Endothelial cell of umbilical vein (primary cell): ENCODE results near the gene SIRPA. TPM values are rescaled to one million over a fixed set of nuclear protein-coding genes. Genes with fewer than 3 reads are reported as not detected.

Source experiments
- BruUV-seq: library from RNA; stranded (reverse); fragments of 400-500 nt; replicated peaks from 2 replicates; lab custom pipeline; 2021; lab: Mats Ljungman, UMichigan
- CTCF ChIA-PET: fragments of 300-600, 350-600 bp; sonication (Branson Sonifier 250); formaldehyde crosslinking; loops from one replicate; lab custom pipeline; 2021; ENCODE audit warnings: antibody characterized with exemption, inconsistent platforms; lab: Charles Lee
- POLR2A ChIA-PET: fragments of 300-600, 350-600 bp; sonication (Branson Sonifier 250); formaldehyde crosslinking; loops from one replicate; lab custom pipeline; 2021; ENCODE audit warnings: antibody characterized with exemption, inconsistent platforms; lab: Charles Lee
- DNase-seq: peaks from one replicate; pipeline ENCODE4 v3.0.0-alpha.2; 2011; ENCODE audit warnings: low read depth, low spot score
- FAIRE-seq: peaks from 2 replicates; lab custom pipeline; 2011; peaks lifted over from hg19 to GRCh38; lab: Jason Lieb, UNC
- H2AFZ ChIP-seq: 2 replicates; pipeline ENCODE4 v1.6.0; 2012; ENCODE audit warnings: low read depth, low read length, control low read depth, inconsistent platforms
- H3K27ac ChIP-seq: 2 replicates; pipeline ENCODE4 v1.5.1; 2011; ENCODE audit warnings: low read depth, mild to moderate bottlenecking, control low read depth, low read length, moderate library complexity; ENCODE audit not compliant: insufficient read depth
- H3K27me3 ChIP-seq, 2 experiments: 2 replicates each; pipeline versions ENCODE4 v1.6.0 to v1.6.1; 2011; ENCODE audit warnings: low read length in 2 of 2, mixed read lengths in 1 of 2; ENCODE audit not compliant: control insufficient read depth in 2 of 2, insufficient read depth in 2 of 2
- H3K36me3 ChIP-seq, 2 experiments: 2 replicates in 1 of 2; 3 replicates in 1 of 2; pipeline ENCODE4 v1.5.1; 2011; ENCODE audit warnings: low read length in 2 of 2, mild to moderate bottlenecking in 1 of 2, moderate library complexity in 1 of 2; ENCODE audit not compliant: control insufficient read depth in 2 of 2, insufficient read depth in 2 of 2; ENCODE audit errors: extremely low read depth in 1 of 2
- H3K4me1 ChIP-seq: 3 replicates; pipeline ENCODE4 v1.5.1; 2011; ENCODE audit warnings: mild to moderate bottlenecking, low read length; ENCODE audit not compliant: control insufficient read depth, insufficient read depth; ENCODE audit errors: extremely low read depth
- H3K4me2 ChIP-seq: 2 replicates; pipeline ENCODE4 v1.6.1; 2011; ENCODE audit warnings: low read length, control low read depth, mixed read lengths; ENCODE audit not compliant: insufficient read depth
- H3K4me3 ChIP-seq, 3 experiments: fragments of 200-600 bp in 1 of 3; sonication (generic), shearing (Covaris generic) in 1 of 3; replicated peaks in 1 of 3; 2 replicates each; pipeline ENCODE4 v1.5.1; 2011 to 2016; ENCODE audit warnings: control low read depth in 3 of 3, low read length in 3 of 3, mild to moderate bottlenecking in 2 of 3, inconsistent platforms in 1 of 3, low read depth in 1 of 3, moderate library complexity in 1 of 3; ENCODE audit not compliant: insufficient read depth in 1 of 3
- H3K79me2 ChIP-seq: 2 replicates; pipeline ENCODE4 v1.6.0; 2012; ENCODE audit warnings: low read length, inconsistent platforms; ENCODE audit not compliant: control insufficient read depth, insufficient read depth
- H3K9ac ChIP-seq: replicated peaks from 2 replicates; pipeline ENCODE3; 2011; ENCODE audit warnings: low read length, control low read depth; ENCODE audit not compliant: insufficient read depth; ENCODE audit errors: extremely low read depth
- H3K9me1 ChIP-seq: replicated peaks from 3 replicates; pipeline ENCODE4 v1.6.0; 2011; ENCODE audit warnings: mild to moderate bottlenecking, low read length; ENCODE audit not compliant: control insufficient read depth, insufficient read depth; ENCODE audit errors: extremely low read depth
- H3K9me3 ChIP-seq: replicated peaks from 2 replicates; pipeline ENCODE4 v1.5.1; 2012; ENCODE audit warnings: low read length, inconsistent platforms; ENCODE audit not compliant: control insufficient read depth, insufficient read depth
- H4K20me1 ChIP-seq: replicated peaks from 2 replicates; pipeline ENCODE3; 2011; ENCODE audit warnings: mild to moderate bottlenecking, low read length; ENCODE audit not compliant: control insufficient read depth, insufficient read depth; ENCODE audit errors: extremely low read depth
- CTCF ChIP-seq, 2 donors: IDR thresholded peaks; 1 replicate in 1 of 2; 2 replicates in 1 of 2; pipeline ENCODE4 v1.5.1; 2011; ENCODE audit warnings: low read length in 2 of 2, mild to moderate bottlenecking in 2 of 2, moderate library complexity in 2 of 2, control low read depth in 1 of 2, inconsistent platforms in 1 of 2, low read depth in 1 of 2; ENCODE audit not compliant: insufficient read depth in 1 of 2; ENCODE audit errors: extremely low read depth in 1 of 2
- EZH2 ChIP-seq: IDR thresholded peaks from 2 replicates; pipeline ENCODE4 v1.6.1; 2012; ENCODE audit warnings: borderline replicate concordance, low read depth, mild to moderate bottlenecking, moderate library complexity, low read length, inconsistent platforms; ENCODE audit not compliant: severe bottlenecking
- FOS ChIP-seq: IDR thresholded peaks from 2 replicates; pipeline ENCODE4 v1.6.1; 2011; ENCODE audit warnings: mild to moderate bottlenecking, low read length, moderate library complexity, borderline replicate concordance; ENCODE audit not compliant: insufficient read depth
- GATA2 ChIP-seq: IDR thresholded peaks from 2 replicates; pipeline ENCODE4 v1.7.0; 2011; ENCODE audit warnings: low read depth, mild to moderate bottlenecking, moderate library complexity, mixed read lengths, low read length; ENCODE audit not compliant: insufficient read length, insufficient read depth
- JUN ChIP-seq: IDR thresholded peaks from 2 replicates; pipeline ENCODE4 v1.6.1; 2011; ENCODE audit warnings: borderline replicate concordance, low read depth; ENCODE audit not compliant: insufficient read length, insufficient read depth
- MAX ChIP-seq: IDR thresholded peaks from 2 replicates; pipeline ENCODE4 v1.6.1; 2011; ENCODE audit not compliant: insufficient read depth, insufficient read length
- MYC ChIP-seq: IDR thresholded peaks from one replicate; pipeline ENCODE4 v1.6.1; 2011; ENCODE audit warnings: mild to moderate bottlenecking, low read depth, low read length
- POLR2A ChIP-seq: IDR thresholded peaks from 2 replicates; pipeline ENCODE4 v1.6.1; 2012; ENCODE audit warnings: low read depth, mild to moderate bottlenecking, control low read depth, low read length
- POLR2AphosphoS5 ChIP-seq: IDR thresholded peaks from 2 replicates; pipeline ENCODE4 v1.6.1; 2012; ENCODE audit warnings: low read depth, mild to moderate bottlenecking, control low read depth, low read length, moderate library complexity; ENCODE audit not compliant: insufficient read depth
- dilution Hi-C: fragments of 300-500 bp; cut with MboI; formaldehyde crosslinking; loops from one replicate; pipeline ENCODE4 v1.15.0; 2019; ENCODE audit warnings: low sequenced_read_pairs; ENCODE audit not compliant: extremely low pct_ligation_motif_present
- intact Hi-C: fragments of 100-400 bp; cut with micrococcal nuclease; formaldehyde crosslinking; loops from one replicate; pipeline ENCODE4 v1.10.0; 2022
- polyA plus RNA-seq, 4 experiments: library from polyadenylated mRNA; depleted of rRNA in 3 of 4; stranded (reverse) in 3 of 4; unstranded in 1 of 4; fragments of >200 nt; gene quantifications; 2 replicates each; pipeline versions ENCODE4 v1.2.1 to v1.2.3, GENCODE V29; 2011 to 2012; ENCODE audit warnings: missing spikeins in 1 of 4
- total RNA-seq: library from RNA; stranded (reverse); gene quantifications from 2 replicates; pipeline ENCODE4 v1.2.3, GENCODE V29; 2021

SIRPA gene
- total and polyA plus RNA-seq, 2 donors (not counting 3 experiments of a cell fraction or from before 2014, with no cell fraction given): 29.9 to 59.2 TPM

GRCh38 chr20:1952737-1953530, 57.7 kb downstream of the SIRPA start:
- DNase-seq (no peak), FAIRE-seq (no peak)
- intact Hi-C loops: no loop called here
- H3K9me1 ChIP-seq: no peaks in the 10 kb centered on the region
- H2AFZ ChIP-seq: no peak overlapping the region
- no peaks in the 10 kb centered on the region for H4K20me1 ChIP-seq
- TF ChIP-seq EZH2: no peak
- POLR2A ChIA-PET: no interaction called here
- no peak overlapping the region for H3K4me2 ChIP-seq
- CTCF ChIA-PET: interaction anchor here (0.8 kb wide), 1 partner anchor 150 kb away, joined by 3 read pairs; no protein-coding TSS in a partner anchor
- H3K9ac ChIP-seq: no peak overlapping the region
- H3K4me1 ChIP-seq: no peaks in the 10 kb centered on the region
- H3K36me3 ChIP-seq: no peaks in the 10 kb centered on the region
- no peak overlapping the region for H3K27ac ChIP-seq
- H3K4me3 ChIP-seq: no peak overlapping the region
- dilution Hi-C loops: no loop called here
- H3K9me3 ChIP-seq: no peaks in the 10 kb centered on the region
- H3K27me3 ChIP-seq: peaks cover 10 to 12% of the 10 kb centered on the region in 2 experiments
- BruUV-seq: no TSS peak
- no peaks in the 10 kb centered on the region for H3K79me2 ChIP-seq

- TF ChIP-seq CTCF (IDR thresholded peaks at IDR 0.05; ENCODE audit: extremely low read depth in 1 of 2, insufficient read depth in 1 of 2, low read depth in 1 of 2, low read length in 2 of 2) (no peak), EZH2 (no peak), POLR2A (no peak), MYC (no peak), POLR2AphosphoS5 (no peak), GATA2 (no peak), JUN (no peak), FOS (no peak), MAX (no peak)
- H3K27me3 ChIP-seq: peaks cover 10% of the 10 kb centered on the region in 2 experiments
- POLR2A ChIA-PET: no interaction called here
- no peak overlapping the region for H3K4me2 ChIP-seq
- H3K9me3 ChIP-seq: no peaks in the 10 kb centered on the region
- H3K79me2 ChIP-seq: no peaks in the 10 kb centered on the region
- H3K36me3 ChIP-seq: no peaks in the 10 kb centered on the region
- no peak for DNase-seq
- H2AFZ ChIP-seq: no peak overlapping the region
- no peaks in the 10 kb centered on the region for H3K9me1 ChIP-seq
- BruUV-seq: no TSS peak
- CTCF ChIA-PET: interaction anchor here (3.2 kb wide), 1 partner anchor 12 kb away, joined by 23 read pairs; no protein-coding TSS in a partner anchor
- intact Hi-C loops (no loop called here), dilution Hi-C loops (no loop called here)
- no peaks in the 10 kb centered on the region for H4K20me1 ChIP-seq
- H3K27ac ChIP-seq: no peak overlapping the region
- H3K9ac ChIP-seq: no peak overlapping the region
- no peaks in the 10 kb centered on the region for H3K4me1 ChIP-seq
- no peak overlapping the region for H3K4me3 ChIP-seq
- no peak for FAIRE-seq
Measured at GRCh38 chr20:1953621-1954020, 58.4 kb downstream of the SIRPA start.
